GM21528 (cell line): ENCODE data around the gene KLK15.

Experiments used
- ATAC-seq: cut with Tn5 transposase; IDR thresholded peaks from one replicate; pipeline ENCODE4 v1.9.1; 2021; ENCODE audit warnings: mild to moderate bottlenecking, moderate library complexity; ENCODE audit not compliant: unreplicated experiment, low FRiP score

Gene KLK15

GRCh38 chr19:50779504-50780457 lies 53.6 kb downstream of the KLK15 start:
- ATAC-seq: no peak

GRCh38 chr19:50778906-50779430 lies 54.4 kb downstream of the KLK15 start:
- no peak for ATAC-seq

GRCh38 chr19:50777830-50778303 lies 55.5 kb downstream of the KLK15 start:
- no peak for ATAC-seq

GRCh38 chr19:50777261-50777660 lies 56.1 kb downstream of the KLK15 start:
- no peak for ATAC-seq

GRCh38 chr19:50776131-50776530 lies 57.2 kb downstream of the KLK15 start:
- no peak for ATAC-seq
